SK-N-SH (cell line): ENCODE data around the gene SLAIN2.

Experiments
- EZH2phosphoT487 ChIP-seq: fragments of 200-600 bp; sonication (generic); IDR thresholded peaks from 2 replicates; pipeline ENCODE4 v1.6.1; 2017; ENCODE audit warnings: low read depth, mixed run types, mild to moderate bottlenecking, antibody characterized with exemption, moderate library complexity, borderline replicate concordance
- RCOR1 ChIP-seq: fragments of 150-350 bp; IDR thresholded peaks from 2 replicates; pipeline ENCODE4 v1.6.1; 2017; ENCODE audit warnings: antibody characterized with exemption, low read length
- USF2 ChIP-seq: fragments of 150-350 bp; IDR thresholded peaks from 2 replicates; pipeline ENCODE4 v1.6.1; 2017; ENCODE audit warnings: antibody characterized with exemption, low read length, low read depth, borderline replicate concordance
- YY1 ChIP-seq: IDR thresholded peaks from 2 replicates; pipeline ENCODE4 v1.4.0; 2012; ENCODE audit warnings: low read depth, mild to moderate bottlenecking

GRCh38 chr4:48467891-48468290 lies 126.6 kb downstream of the SLAIN2 start:
- no peak for TF ChIP-seq USF2
- TF ChIP-seq RCOR1, result no peak
- no peak for TF ChIP-seq YY1
- no peak for TF ChIP-seq EZH2phosphoT487
